ENCODE results near the gene LORICRIN. TPM values are rescaled to one million over a fixed set of nuclear protein-coding genes. Genes with fewer than 3 reads are reported as not detected.

Gene LORICRIN
- total RNA-seq, 4 donors from 2014 or later, result 0.44 TPM; not detected in 3

- no peaks in the 10 kb centered on the region for H3K27me3 ChIP-seq
- H3K4me3 ChIP-seq, result no peak overlapping the region
- H3K36me3 ChIP-seq, result no peaks in the 10 kb centered on the region
- H3K4me1 ChIP-seq, result no peaks in the 10 kb centered on the region
- 73 to 78% methylated on average over 7 of the region's 7 CpGs for WGBS, 2 donors
- DNase-seq (ENCODE audit: low spot score in 2 of 2), result no peak
- no peak for TF ChIP-seq POLR2A (IDR thresholded peaks at IDR 0.05)
- TF ChIP-seq, protein P1, sequence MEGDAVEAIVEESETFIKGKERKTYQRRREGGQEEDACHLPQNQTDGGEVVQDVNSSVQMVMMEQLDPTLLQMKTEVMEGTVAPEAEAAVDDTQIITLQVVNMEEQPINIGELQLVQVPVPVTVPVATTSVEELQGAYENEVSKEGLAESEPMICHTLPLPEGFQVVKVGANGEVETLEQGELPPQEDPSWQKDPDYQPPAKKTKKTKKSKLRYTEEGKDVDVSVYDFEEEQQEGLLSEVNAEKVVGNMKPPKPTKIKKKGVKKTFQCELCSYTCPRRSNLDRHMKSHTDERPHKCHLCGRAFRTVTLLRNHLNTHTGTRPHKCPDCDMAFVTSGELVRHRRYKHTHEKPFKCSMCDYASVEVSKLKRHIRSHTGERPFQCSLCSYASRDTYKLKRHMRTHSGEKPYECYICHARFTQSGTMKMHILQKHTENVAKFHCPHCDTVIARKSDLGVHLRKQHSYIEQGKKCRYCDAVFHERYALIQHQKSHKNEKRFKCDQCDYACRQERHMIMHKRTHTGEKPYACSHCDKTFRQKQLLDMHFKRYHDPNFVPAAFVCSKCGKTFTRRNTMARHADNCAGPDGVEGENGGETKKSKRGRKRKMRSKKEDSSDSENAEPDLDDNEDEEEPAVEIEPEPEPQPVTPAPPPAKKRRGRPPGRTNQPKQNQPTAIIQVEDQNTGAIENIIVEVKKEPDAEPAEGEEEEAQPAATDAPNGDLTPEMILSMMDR (IDR thresholded peaks at IDR 0.05), result no peak
- no peak for TF ChIP-seq EP300 (IDR thresholded peaks at IDR 0.05)
- H3K9me3 ChIP-seq, result no peaks in the 10 kb centered on the region
- H3K27ac ChIP-seq, result no peak overlapping the region
Observed at GRCh38 chr1:153293480-153293775, 33.9 kb downstream of the LORICRIN start.

GRCh38 chr1:153293851-153294250, 34.4 kb downstream of the LORICRIN start:
- no peak overlapping the region for H3K4me3 ChIP-seq
- no peak for TF ChIP-seq EP300 (IDR thresholded peaks at IDR 0.05)
- TF ChIP-seq, protein P1 (IDR thresholded peaks at IDR 0.05), result no peak
- no peak for TF ChIP-seq POLR2A (IDR thresholded peaks at IDR 0.05)
- H3K27ac ChIP-seq, result no peak overlapping the region
- H3K4me1 ChIP-seq, result no peaks in the 10 kb centered on the region
- DNase-seq (ENCODE audit: low spot score in 2 of 2), result no peak
- H3K27me3 ChIP-seq, result no peaks in the 10 kb centered on the region
- WGBS, 2 donors, result 65 to 69% methylated on average over 9 of the region's 9 CpGs
- H3K36me3 ChIP-seq, result no peaks in the 10 kb centered on the region
- no peaks in the 10 kb centered on the region for H3K9me3 ChIP-seq

DNA sequence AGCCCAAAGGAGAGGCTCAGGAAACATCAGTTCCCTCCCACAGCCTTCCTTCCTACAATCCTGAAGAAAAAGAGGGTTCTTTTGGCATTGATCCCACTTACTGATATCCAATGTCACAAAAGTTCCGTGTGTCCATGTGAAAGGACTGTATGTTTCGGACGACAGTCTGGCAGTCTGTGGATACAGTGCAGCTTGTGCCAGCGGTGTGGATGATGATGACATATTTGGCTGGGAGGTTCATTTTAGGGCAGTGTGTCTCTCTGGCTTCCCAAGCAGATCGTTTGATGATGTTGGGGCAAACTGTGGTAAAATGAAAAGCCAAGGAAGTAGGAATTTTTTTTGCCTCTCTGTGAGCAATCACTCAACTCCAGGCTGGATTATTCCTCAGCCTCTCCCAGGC, 42.8 kb downstream of the LORICRIN start:
- H3K27me3 ChIP-seq, result peaks cover 0 to 4% of the 10 kb centered on the region in 2 donors
- H3K27ac ChIP-seq, result no peak overlapping the region
- H3K4me3 ChIP-seq, result no peak overlapping the region
- no peaks in the 10 kb centered on the region for H3K9me3 ChIP-seq
- H3K36me3 ChIP-seq, result no peaks in the 10 kb centered on the region
- WGBS, 2 donors, result 60 to 71% methylated on average over 5 of the region's 5 CpGs
- DNase-seq (ENCODE audit: low spot score in 2 of 2), result no peak
- H3K4me1 ChIP-seq, result no peaks in the 10 kb centered on the region
- TF ChIP-seq EP300 (IDR thresholded peaks at IDR 0.05), result no peak
- TF ChIP-seq POLR2A (IDR thresholded peaks at IDR 0.05), result no peak
- TF ChIP-seq, protein P1 (IDR thresholded peaks at IDR 0.05), result no peak

DNA sequence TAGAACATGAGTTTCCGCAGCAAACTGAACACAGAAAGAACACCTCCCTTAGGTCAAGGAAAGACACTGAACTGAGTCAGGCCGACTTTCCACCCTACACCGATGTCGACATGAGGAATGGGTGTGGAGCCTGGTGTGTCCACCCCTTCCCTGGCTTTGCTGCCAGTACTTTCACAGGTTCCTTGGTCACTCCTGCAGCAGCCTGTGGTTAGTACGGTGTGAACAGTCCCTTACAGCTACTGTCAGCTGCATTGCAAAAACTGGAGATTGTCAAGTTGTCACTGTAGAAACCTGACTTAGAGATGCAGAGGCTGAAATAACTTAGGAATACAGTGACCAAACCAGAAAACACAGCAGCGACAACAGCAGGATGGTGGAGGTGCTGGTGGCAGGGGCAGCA, 46.2 kb downstream of the LORICRIN start:
- 89 to 92% methylated on average over 6 of the region's 6 CpGs for WGBS, 2 donors
- no peaks in the 10 kb centered on the region for H3K9me3 ChIP-seq
- H3K36me3 ChIP-seq, result no peaks in the 10 kb centered on the region
- no peak overlapping the region for H3K4me3 ChIP-seq
- no peaks in the 10 kb centered on the region for H3K4me1 ChIP-seq
- H3K27me3 ChIP-seq, result peaks cover 0 to 4% of the 10 kb centered on the region in 2 donors
- DNase-seq (ENCODE audit: low spot score in 2 of 2), result no peak
- TF ChIP-seq EP300 (IDR thresholded peaks at IDR 0.05) (no peak), POLR2A (IDR thresholded peaks at IDR 0.05) (no peak)
- TF ChIP-seq, protein P1 (IDR thresholded peaks at IDR 0.05), result no peak
- no peak overlapping the region for H3K27ac ChIP-seq

DNA sequence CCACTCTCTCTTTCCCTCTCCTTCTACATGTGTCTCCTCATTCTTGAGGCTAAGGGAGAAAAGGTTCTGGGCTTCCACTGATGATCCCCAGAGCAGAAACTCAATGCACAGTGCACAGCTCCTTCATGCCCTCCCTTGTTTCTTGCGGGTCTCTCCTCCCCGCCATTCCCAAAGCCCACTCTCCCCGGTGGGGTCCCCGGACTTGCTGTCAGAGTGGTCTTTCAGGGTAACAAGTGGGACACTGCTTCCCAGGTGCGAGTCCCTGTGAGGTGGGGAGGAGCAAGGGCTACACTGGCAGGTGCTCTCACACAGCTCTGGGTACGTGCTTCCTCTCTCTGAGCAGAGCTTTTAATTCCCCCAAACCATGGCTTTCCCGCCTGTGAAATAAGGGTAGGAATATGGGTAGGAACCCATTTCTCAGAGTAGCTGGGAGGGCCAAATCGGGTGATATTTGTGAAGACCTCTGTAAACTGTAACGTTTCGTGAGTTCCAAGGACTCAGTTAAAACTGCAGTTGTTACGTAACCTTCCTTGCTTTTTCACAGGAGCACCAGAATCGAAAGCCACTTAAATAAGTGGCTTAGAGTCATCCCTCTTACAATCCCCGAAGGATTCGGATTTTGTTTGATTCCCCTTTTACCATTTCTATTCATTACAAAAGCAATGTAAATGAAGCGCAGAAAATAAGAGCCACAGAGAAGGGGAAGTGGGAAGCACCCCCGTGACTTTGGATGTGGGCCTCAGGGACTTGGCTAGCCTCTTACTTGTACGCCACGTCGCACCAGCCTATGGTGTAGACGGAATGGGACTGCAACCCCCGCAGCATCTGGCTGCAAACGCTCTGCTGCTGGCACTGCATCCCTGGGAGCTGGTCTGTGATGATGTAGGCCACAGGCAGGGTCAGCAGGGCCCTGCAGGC, 47.1 kb downstream of the LORICRIN start:
- H3K27ac ChIP-seq, result no peak overlapping the region
- WGBS, 2 donors, result 79 to 82% methylated on average over 22 of the region's 22 CpGs
- H3K4me1 ChIP-seq, result no peaks in the 10 kb centered on the region
- no peaks in the 10 kb centered on the region for H3K36me3 ChIP-seq
- H3K27me3 ChIP-seq, result peaks cover 0 to 4% of the 10 kb centered on the region in 2 donors
- no peak overlapping the region for H3K4me3 ChIP-seq
- no peaks in the 10 kb centered on the region for H3K9me3 ChIP-seq
- no peak for DNase-seq (ENCODE audit: low spot score in 2 of 2)
- TF ChIP-seq, protein P1 (IDR thresholded peaks at IDR 0.05), result no peak
- TF ChIP-seq POLR2A (IDR thresholded peaks at IDR 0.05) (no peak), EP300 (IDR thresholded peaks at IDR 0.05) (no peak)

Data from tibial nerve (tissue), 4 donors.